Stimulated activated CD4-positive, alpha-beta T cell treated with anti-CD3 and anti-CD28 coated beads, TNF-alpha, amount 100 ng/mL, for 1 hour (primary cell): Measurements from ENCODE around the gene CARS1.
"Not testable (repeated sequence)": the region's sequence is repeated elsewhere in the genome, so short reads cannot be mapped to it uniquely, and the experiment has no call there.

ENCODE experiments used
- DNase-seq, 3 donors: peaks; one replicate each; pipeline ENCODE4 v3.0.0-alpha.2; 2020; ENCODE audit warnings: low read depth in 3 of 3, low spot score in 1 of 3

The CARS1 gene

GRCh38 chr11:3090096-3090901 lies 33.1 kb upstream of the CARS1 start:
- no peak for DNase-seq

DNA sequence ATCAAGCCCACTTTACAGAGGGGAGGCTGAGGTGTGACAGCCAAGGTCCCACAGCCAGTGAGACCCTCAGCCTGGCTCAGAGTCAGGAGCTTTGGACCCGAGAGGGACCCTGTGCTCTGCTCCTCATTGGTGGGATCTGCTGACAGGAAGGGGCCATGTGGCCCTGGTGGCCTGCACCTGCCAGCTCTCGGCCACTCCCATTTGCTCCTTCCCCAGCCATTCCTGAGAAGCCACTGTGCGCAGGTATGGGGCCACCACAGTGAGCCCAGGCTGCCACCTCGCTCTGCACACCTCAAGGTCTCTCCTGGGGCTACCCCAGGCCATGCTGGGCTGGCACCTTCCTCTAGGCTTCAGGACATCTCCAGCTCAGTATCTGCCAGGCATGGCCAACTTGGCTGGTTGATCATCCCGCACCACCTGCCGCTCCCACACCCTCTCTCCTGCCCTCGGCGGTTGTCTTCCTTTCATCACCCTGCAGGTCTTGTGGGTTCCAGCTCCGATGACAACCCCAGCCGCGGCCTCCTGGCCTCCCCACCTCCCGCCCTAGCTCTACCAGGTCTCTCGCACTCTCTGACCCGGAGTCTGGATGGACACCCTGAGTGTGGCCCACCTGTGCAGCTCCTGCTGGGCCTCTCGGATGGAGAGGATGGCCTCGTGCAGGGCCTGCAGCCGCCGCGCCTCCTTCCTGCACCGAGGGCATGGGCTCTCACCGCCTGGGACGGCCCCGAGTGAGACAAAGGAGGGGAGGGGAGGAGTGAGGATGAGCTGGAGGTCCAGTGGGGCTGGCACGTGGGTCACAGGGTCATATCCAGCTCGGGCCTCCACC lies 32.2 kb upstream of the CARS1 start:
- no peak for DNase-seq

- no peak for DNase-seq
Measured at GRCh38 chr11:3088806-3089205, 31.6 kb upstream of the CARS1 start.

DNA sequence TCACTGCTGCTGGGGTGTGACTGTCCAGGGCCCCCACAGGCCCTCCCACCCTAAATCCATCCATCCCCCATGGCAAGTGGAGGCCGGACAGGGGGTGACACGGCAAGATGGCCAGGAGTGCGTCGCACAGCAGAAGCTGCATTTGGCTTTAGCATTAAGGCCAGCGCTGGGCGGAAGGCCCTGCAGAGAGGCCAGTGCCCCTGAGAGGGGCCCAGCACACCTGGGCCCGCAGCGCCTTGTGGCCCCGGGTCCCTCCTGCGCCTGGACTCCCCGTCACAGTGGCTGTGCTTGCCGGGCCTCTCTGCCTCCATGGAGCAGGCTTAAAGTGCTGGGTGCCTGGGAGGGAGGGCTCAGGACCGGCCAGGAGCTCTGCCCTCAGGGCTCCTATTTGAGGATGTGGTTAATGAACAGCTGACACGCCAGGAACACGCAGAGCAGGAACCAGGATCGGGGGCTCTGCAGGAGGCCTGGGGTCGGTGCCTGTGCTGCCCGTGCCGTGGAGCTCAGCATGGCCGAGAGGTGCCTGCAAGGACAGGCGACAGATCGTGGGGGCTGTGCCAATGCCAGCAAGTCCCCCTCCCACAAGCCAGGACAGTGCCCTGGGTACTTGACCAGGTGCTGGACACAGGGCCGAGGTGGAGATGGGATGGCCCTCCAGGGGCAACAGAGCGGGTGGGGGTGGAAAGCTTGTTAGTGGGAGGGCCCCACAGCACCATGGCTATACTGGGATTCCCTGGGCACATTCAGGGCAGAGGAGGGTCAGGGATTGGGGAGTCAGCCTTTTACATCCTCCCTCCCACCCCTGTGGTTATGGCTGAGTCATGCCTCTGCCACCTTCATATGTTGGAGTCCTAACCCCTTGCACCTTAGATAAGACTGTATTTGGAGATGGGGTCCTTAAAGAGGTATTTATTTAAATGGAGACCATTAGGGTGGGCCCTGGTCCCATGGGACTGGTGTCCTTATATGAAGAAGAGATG lies 30.9 kb upstream of the CARS1 start:
- no peak for DNase-seq

GRCh38 chr11:3087373-3087772 lies 30.1 kb upstream of the CARS1 start:
- DNase-seq: no peak

DNA sequence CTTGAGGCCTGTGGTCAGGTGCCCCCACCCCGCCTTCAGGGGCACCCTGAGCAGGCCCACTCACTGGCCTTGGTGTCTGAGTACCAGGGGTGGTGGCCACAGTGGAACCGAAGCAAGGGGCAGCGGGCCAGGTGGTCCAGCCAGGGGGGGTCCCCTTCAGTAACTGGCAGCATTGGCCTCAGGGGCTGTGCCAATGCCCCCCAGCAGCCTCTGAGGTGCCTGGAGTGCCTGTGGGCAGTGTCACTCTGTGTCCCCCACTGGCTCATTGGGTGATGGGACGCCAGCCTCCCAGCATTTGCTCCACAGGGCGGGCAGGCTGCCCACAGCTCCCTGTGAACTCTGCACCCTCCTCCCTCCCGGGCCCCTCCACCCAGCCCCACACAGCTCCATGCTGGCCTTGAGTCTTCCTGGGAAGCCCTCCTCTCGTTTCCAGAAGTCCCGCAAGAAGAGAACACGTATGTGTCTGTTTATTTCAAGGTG lies 29.5 kb upstream of the CARS1 start:
- no peak for DNase-seq

DNA sequence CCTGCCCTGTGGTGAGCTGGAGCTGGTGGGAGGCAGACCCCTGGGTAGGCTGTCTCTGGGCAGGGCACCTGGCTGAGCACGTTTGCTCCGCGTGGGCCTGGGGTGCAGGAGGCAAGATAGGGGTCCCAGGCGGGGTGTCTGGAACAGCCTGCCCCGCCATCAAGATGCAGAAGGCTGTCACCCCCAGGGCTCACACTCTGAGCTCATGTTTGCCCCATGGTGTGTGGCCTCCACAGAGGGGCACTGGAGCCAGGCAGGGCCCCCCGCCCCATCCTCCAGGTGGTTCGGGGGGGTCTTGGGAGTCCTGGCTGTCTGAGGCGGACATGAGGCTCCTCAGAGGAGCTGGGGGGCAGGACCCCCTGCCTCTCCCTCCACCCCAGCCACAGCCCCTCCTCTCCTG lies 28.9 kb upstream of the CARS1 start:
- DNase-seq: no peak

DNA sequence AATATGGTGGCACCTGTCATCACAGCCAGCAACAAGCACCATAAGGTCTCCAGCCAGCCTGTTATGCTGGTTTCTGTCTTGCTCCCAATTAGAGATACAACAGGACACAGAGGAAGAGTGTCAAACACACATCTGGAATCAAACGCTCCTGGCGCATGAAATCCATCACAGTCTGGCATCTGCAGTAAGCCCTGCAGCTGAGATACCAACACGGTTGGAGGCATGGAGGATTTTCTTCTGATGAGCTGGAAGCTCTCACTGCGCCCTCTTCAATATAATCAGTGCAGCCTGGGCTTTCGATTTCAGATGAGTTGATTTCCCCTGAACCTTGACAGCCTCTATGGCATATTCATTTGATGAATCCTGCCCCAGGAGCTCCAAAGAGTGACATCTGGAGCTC lies 27.8 kb upstream of the CARS1 start:
- no peak for DNase-seq

DNA sequence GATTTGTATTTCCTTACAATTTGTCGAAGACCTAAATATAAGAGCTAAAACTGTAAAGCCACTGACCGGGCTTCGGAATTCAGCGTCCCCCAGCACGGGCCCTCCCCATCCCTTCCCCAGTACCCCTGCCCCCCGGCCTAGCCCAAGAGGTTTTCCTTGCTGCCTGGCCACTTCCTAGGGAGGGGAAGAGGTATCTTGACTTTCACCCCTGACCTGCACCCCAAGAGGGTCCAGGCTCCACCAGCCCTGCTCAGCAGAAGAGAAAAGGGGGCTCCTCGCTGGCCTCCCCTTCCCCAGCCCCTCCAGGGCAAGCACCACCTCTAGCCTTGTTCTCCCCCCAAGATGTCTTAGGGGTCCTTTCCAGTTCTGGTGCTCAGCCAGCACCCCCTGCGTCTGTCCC lies 26.1 kb upstream of the CARS1 start:
- no peak for DNase-seq

DNA sequence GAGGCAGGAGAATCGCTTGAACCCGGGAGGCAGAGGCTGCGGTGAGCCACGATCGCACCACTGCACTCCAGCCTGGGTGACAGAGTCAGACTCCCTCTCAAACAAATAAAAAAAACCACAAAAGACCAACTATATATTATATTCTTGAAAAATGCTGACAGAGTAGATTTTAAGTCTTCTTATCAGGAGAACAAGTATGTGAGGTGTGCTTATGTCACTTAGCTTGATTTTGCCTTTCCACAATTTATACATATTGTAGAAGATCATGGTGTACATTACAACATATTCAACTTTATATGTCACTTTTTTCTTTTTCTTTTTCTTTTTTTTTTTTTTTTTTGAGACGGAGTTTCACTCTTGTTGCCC lies 24.1 kb upstream of the CARS1 start:
- DNase-seq: no peak

- DNase-seq: no peak
Measured at GRCh38 chr11:3080733-3081385, 23.6 kb upstream of the CARS1 start.

GRCh38 chr11:3080104-3080503 lies 22.9 kb upstream of the CARS1 start:
- no peak for DNase-seq

- DNase-seq: no peak
Measured at GRCh38 chr11:3077846-3078440, 20.7 kb upstream of the CARS1 start.

- no peak for DNase-seq
Measured at GRCh38 chr11:3077189-3077836, 20.1 kb upstream of the CARS1 start.

GRCh38 chr11:3074912-3075589 lies 17.8 kb upstream of the CARS1 start:
- no peak for DNase-seq

- DNase-seq: no peak
Measured at GRCh38 chr11:3073029-3073435, 15.8 kb upstream of the CARS1 start.

DNA sequence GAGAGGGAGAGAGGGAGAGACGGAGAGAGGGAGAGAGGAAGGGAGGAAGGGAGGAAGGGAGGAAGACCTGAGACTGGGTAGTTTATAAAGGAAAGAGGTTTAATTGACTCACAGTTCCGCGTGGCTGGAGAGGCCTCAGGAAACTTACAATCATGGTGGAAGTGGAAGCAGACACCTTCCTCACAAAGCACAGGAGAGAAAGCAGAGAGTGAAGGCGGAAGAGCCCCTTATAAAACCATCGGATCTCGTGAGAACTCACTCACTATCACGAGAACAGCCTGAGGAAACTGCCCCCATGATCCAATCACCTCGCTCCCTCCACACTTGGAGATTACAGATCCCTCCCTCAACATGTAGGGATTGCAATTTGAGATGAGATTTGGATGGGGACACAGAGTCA lies 12.2 kb upstream of the CARS1 start:
- DNase-seq: no peak

- DNase-seq: not testable (repeated sequence)
Measured at GRCh38 chr11:3066308-3066707, 9.1 kb upstream of the CARS1 start.

- not testable (repeated sequence) for DNase-seq
Measured at GRCh38 chr11:3064709-3065108, 7.5 kb upstream of the CARS1 start.
